HG02852 (cell line): ENCODE data around the gene RBFOX2.

Experiments
- ATAC-seq: cut with Tn5 transposase; IDR thresholded peaks from one replicate; pipeline ENCODE4 v1.9.1; 2021; ENCODE audit warnings: mild to moderate bottlenecking, moderate library complexity; ENCODE audit not compliant: unreplicated experiment

The RBFOX2 gene

DNA sequence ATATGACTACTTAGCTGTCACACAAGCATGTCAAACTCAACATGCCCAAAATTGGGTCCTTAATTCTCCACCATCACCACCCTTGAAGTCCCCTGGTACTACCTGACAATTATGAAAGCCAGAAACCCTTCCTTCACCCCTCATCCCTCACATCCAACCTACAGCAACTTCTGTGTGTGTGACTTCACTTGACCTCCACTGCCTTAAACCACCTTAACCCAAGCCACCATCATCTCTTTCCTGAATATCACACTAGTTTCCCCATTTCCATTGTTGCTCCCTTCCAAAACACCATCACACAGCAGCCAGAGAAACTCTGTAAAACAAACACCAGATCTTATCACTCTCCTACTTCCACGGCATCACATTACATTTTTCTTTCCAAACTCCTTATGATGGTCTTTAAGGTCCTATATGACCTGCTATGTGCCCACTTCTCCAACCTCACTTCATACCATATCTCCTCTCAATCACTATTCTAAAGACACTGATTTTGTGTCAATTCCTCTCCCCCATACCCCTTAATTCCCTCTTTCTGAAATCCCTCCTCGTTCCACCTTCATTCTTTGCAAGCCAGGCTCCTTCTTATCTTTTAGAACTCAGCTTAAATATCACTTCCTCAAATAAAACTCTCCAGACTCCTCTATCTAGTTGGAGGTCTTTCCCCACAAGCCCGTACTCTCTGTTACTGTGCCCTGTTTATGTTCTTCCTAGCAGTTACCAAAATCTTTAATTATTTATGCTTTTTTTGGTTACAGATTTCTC lies 124.9 kb downstream of the RBFOX2 start:
- ATAC-seq = no peak

- no peak for ATAC-seq
Measured at GRCh38 chr22:35900483-35901168, 128.0 kb downstream of the RBFOX2 start.

GRCh38 chr22:35899736-35900135 lies 128.9 kb downstream of the RBFOX2 start:
- no peak for ATAC-seq

- no peak for ATAC-seq
Measured at GRCh38 chr22:35896111-35896705, 132.4 kb downstream of the RBFOX2 start.

GRCh38 chr22:35894937-35895708 lies 133.5 kb downstream of the RBFOX2 start:
- no peak for ATAC-seq

DNA sequence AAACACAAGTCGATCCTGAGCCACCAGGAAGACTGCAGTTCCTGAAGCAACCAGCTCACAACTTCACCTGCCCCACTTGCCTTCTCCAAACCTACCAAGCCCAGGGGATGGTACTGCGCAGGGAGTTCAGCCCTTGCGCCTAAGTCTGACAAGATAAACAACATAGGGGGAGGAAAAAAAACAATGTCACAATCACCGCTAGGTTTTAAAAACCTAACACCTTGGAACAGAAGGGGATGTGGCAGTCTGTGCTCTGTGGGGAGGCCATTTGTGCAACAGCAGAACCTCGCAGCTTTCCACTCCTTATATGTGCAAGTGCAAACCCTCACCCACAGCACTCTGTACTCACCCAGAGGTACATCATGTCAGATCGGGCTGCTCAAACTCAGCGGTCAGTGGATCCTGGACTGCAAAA lies 134.2 kb downstream of the RBFOX2 start:
- ATAC-seq = no peak

DNA sequence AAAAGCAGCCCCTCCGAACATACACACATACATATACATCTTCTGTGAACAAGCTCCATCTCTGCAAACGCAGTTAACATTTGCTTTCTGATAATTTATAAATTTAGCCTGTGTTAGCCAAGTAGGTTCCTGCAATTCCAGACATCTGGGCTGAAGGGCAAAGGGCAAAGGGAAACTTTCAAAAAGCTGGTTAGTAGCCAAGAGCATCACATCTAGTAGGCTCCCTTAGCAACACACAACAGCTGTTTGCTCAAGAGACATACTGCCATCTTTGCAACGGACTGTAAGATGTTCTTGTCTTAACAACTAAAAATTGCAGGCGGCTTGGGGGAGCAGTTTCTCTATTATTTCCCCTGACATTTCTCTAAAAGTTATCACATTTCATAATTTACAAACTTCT lies 134.9 kb downstream of the RBFOX2 start:
- ATAC-seq = no peak

DNA sequence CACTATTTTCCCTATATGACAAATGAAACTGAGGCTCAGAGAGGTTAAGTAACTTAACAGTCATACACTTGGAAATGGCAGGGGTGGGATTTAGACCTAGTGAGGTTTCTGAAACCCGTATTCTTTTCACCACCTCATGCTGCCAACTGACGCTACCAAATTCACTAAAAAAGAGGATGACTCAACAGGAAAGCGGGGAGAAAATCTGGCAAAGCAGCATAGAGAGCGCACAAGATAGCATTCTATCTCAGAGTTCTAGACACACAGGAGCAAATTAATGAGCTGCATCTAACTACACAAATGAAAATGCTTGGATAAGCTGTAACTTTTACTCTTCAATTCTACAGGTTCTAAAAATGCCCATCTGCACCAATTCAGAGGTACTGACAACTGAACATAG lies 136.4 kb downstream of the RBFOX2 start:
- ATAC-seq = no peak

GRCh38 chr22:35891442-35891841 lies 137.2 kb downstream of the RBFOX2 start:
- no peak for ATAC-seq

- ATAC-seq = no peak
Measured at GRCh38 chr22:35889071-35889470, 139.6 kb downstream of the RBFOX2 start.

- ATAC-seq = no peak
Measured at GRCh38 chr22:35888181-35888870, 140.3 kb downstream of the RBFOX2 start.

DNA sequence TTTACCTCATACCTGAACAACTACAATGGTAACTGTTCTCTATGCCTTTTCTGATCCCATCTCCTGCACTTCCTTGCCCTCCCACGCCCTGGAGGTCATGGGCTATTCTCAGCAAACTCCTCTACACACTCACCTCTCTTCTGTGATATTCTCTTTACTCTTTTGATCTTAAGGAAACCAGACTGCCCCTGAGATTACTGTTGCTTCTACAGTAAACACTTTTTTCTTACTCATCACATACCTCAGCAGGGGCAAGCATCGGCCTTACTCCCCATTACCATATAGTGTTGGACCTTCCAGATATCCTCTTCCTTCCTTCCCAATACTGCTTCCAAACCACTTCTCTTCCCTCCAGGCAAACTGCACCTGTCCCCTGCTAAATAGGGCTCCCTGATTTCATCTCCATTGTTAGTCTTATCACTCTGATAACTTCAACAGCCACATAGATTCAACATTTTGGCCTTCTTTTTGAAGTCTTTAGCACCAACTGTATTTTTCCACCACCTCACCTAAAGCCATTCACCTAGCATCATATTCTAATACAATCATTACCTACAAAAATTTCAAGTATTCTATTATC lies 141.2 kb downstream of the RBFOX2 start:
- ATAC-seq = no peak

GRCh38 chr22:35886309-35886708 lies 142.3 kb downstream of the RBFOX2 start:
- ATAC-seq = no peak

- ATAC-seq = no peak
Measured at GRCh38 chr22:35884529-35884928, 144.1 kb downstream of the RBFOX2 start.

DNA sequence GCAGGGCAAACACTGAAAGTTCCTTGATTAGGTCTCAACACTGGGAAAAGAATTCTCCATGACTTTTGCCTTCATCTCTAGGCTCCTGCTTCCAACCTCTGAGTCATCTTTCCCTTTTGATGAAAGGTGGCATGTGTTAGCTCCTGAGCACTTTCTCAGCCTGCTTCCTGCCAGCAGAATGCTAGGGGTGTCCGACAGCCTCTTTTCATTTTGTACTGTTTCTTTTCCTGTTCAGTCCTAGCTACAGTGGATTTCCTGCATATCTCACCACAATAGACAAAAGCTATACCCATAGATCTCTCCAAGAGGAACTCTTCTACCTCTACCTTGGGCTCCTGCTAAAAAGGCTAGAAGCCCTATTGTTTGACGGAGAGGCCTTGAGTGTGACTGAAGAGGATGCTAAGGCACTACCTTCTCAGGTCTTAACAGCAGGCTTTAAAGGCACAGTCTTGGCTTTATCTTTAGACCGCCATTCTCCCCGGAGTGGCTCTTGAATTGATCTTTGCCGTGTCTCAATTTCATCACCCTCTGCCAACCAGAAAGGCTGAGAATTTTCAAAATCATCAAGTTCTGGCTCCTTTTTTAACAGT lies 145.5 kb downstream of the RBFOX2 start:
- no peak for ATAC-seq

DNA sequence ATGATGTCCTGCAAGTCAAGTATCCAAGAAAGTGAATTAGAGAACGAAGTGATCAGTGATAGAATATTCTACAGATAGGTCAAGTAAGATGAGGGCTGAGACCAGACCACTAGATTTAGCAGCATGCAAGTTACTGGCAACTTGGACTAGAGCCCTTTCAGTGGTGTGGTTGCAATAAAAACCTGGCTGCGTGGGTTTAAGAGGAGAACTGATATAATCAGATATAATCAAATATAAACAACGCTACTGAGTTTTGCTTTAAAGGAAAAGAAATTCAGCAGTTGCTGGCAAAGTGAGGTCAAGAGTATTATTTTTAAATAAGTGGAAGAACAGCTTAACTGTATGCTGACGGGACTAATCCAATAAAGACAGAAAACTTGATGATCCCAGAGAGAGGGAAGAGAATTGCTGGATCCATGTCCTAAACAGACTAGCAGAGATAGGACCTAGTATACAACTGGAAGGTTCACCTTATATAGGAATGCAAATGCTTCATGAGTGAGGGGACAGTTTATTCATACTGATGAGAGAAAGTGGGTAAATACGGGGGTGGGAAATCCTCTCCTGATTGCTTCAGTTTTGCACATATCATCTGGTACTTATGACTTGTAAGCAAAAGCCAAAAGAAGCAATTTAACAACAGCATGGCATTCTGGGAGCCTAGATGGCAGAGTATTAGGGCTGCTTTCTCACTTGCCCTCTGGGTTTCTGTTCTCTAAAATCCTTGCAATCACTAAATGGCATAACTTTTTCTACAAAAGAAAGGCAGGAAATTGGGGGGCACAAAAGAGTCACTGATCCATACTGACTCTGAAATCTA lies 146.2 kb downstream of the RBFOX2 start:
- no peak for ATAC-seq

- ATAC-seq = no peak
Measured at GRCh38 chr22:35879351-35879750, 149.3 kb downstream of the RBFOX2 start.

DNA sequence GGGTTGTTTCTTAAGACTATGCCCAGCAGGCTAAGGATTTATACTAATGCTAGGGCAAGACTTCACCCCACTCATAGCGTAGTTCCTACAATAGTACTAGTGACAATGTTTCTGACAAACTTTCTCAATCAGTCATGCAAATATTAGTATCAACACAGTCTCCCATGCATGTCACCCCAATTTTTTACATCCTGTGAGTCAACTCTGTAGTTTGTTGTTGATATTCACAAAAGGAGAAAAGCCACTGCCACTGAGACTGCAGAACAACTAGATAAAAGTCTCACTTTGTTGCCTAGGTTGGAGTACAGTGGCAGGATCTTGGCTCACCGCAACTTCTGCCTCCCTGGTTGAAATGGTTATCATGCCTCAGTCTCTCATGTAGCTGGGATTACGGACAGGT lies 155.2 kb downstream of the RBFOX2 start:
- no peak for ATAC-seq

GRCh38 chr22:35872451-35872850 lies 156.2 kb downstream of the RBFOX2 start:
- no peak for ATAC-seq
